ENCODE data around the gene ZNF625. TPM values are rescaled to one million over a fixed set of nuclear protein-coding genes. Genes with fewer than 3 reads are reported as not detected.
"Not testable (repeated sequence)": the region's sequence is repeated elsewhere in the genome, so short reads cannot be mapped to it uniquely, and the experiment has no call there.

Gene ZNF625
- total RNA-seq, 2 donors from 2014 or later, result 3.3 to 4.2 TPM

GRCh38 chr19:12139885-12140544, 16.5 kb downstream of the ZNF625 start, which contains the start of gene ZNF20:
Gene ZNF20, minus strand, starts transcription at chr19:12140350. Its CDS starts 168 bp downstream, at chr19:12140182.
- ATAC-seq, result peak; percentile 99 to 100
- intact Hi-C loops (cut with DNase I), result loop anchor here (2.0 to 5.0 kb wide), 6 partner anchors 49 to 343 kb away; partner anchors contain the start of genes ZNF491 (in 1 of the 2) and ZNF844 (in 1 of the 2)
- peak; percentile 97 for DNase-seq

- intact Hi-C loops (cut with DNase I), result no loop called here
- no peak for DNase-seq
- ATAC-seq, result no peak
Measured at GRCh38 chr19:12139269-12139668, 17.3 kb downstream of the ZNF625 start.

GRCh38 chr19:12137221-12137940, 19.2 kb downstream of the ZNF625 start:
- intact Hi-C loops (cut with DNase I), result no loop called here
- ATAC-seq (no peak), DNase-seq (no peak)

- DNase-seq (no peak), ATAC-seq (no peak)
- intact Hi-C loops (cut with DNase I), result no loop called here
Measured at GRCh38 chr19:12133069-12133468, 23.5 kb downstream of the ZNF625 start.

- DNase-seq (no peak), ATAC-seq (no peak)
- intact Hi-C loops (cut with DNase I), result no loop called here
Measured at GRCh38 chr19:12126707-12127106, 29.8 kb downstream of the ZNF625 start.

GRCh38 chr19:12117201-12117970, 39.1 kb downstream of the ZNF625 start:
- intact Hi-C loops (cut with DNase I), result no loop called here
- no peak for DNase-seq
- ATAC-seq, result peak in 1 of 2 donors; percentile 19

- ATAC-seq (no peak), DNase-seq (no peak)
- intact Hi-C loops (cut with DNase I), result no loop called here
Measured at GRCh38 chr19:12113121-12113520, 43.4 kb downstream of the ZNF625 start.

- ATAC-seq (no peak), DNase-seq (no peak)
- intact Hi-C loops (cut with DNase I), result no loop called here
Measured at GRCh38 chr19:12112701-12113100, 43.8 kb downstream of the ZNF625 start.

GRCh38 chr19:12111943-12112637, 44.4 kb downstream of the ZNF625 start:
- ATAC-seq (no peak), DNase-seq (no peak)
- intact Hi-C loops (cut with DNase I), result no loop called here

GRCh38 chr19:12111176-12111575, 45.4 kb downstream of the ZNF625 start:
- intact Hi-C loops (cut with DNase I), result no loop called here

GRCh38 chr19:12103909-12104308, 52.6 kb downstream of the ZNF625 start:
- ATAC-seq; DNase-seq; intact Hi-C loops (cut with DNase I): not testable (repeated sequence)

More at GRCh38 chr19:12111176-12111575, 45.4 kb downstream of the ZNF625 start:
- DNase-seq, result no peak
- ATAC-seq, result no peak

- no peak for ATAC-seq
- intact Hi-C loops (cut with DNase I), result no loop called here
- no peak for DNase-seq
Measured at GRCh38 chr19:12098040-12098439, 58.5 kb downstream of the ZNF625 start.

GRCh38 chr19:12095111-12095790, 61.3 kb downstream of the ZNF625 start:
- intact Hi-C loops (cut with DNase I), result no loop called here
- no peak for DNase-seq
- ATAC-seq, result no peak

Other genes starting within 250 kb of the ZNF625 start
- 1 to 10 TPM; 4.7 to 5.6 TPM for gene ZNF700, start 231.6 kb downstream of the ZNF625 start, total RNA-seq
- gene ZNF763, start 191.7 kb downstream of the ZNF625 start, total RNA-seq, result 1 to 10 TPM; 1.5 to 3.4 TPM
- 1 to 10 TPM; 2.9 to 4.0 TPM for gene ZNF433, start 121.1 kb downstream of the ZNF625 start, total RNA-seq
- gene ZNF878, start 103.8 kb downstream of the ZNF625 start, total RNA-seq, result under 1 TPM; 0.29 to 0.73 TPM
- gene ZNF844, start 92.0 kb downstream of the ZNF625 start, total RNA-seq, result 10 to 100 TPM; 10.5 to 11.6 TPM
- 1 to 10 TPM in 1 of 2 donors, under 1 TPM in 1; 0.89 to 1.1 TPM for gene ZNF20, start 16.4 kb downstream of the ZNF625 start, total RNA-seq
- 1 to 10 TPM; 5.0 to 6.5 TPM for gene ZNF136, start 6.4 kb upstream of the ZNF625 start, total RNA-seq
- gene ZNF44, start 138.1 kb upstream of the ZNF625 start, total RNA-seq, result 10 to 100 TPM in 1 of 2 donors, 1 to 10 TPM in 1; 7.4 to 11.5 TPM
- 1 to 10 TPM; 3.8 to 6.3 TPM for gene ZNF563, start 176.9 kb upstream of the ZNF625 start, total RNA-seq
- 1 to 10 TPM; 2.9 to 4.3 TPM for gene ZNF442, start 208.9 kb upstream of the ZNF625 start, total RNA-seq
- 1 to 10 TPM; 2.4 to 3.6 TPM for gene ZNF799, start 244.5 kb upstream of the ZNF625 start, total RNA-seq